Esophagus (tissue), 2 donors: ENCODE data around the gene SELENOI. TPM values are rescaled to one million over a fixed set of nuclear protein-coding genes. Genes with fewer than 3 reads are reported as not detected.
"Not testable (repeated sequence)": the region's sequence is repeated elsewhere in the genome, so short reads cannot be mapped to it uniquely, and the experiment has no call there.

Experiments used
- H3K27ac ChIP-seq, 2 donors: one replicate each; pipeline ENCODE4 v1.5.1; 2013; ENCODE audit warnings: low read depth in 2 of 2, mild to moderate bottlenecking in 2 of 2, inconsistent platforms in 1 of 2, low read length in 1 of 2, moderate library complexity in 1 of 2
- H3K27me3 ChIP-seq, 2 donors: one replicate each; pipeline ENCODE4 v1.6.1; 2013; ENCODE audit warnings: low read length in 2 of 2, control low read depth in 1 of 2, mild to moderate bottlenecking in 1 of 2; ENCODE audit not compliant: insufficient read depth in 2 of 2, control insufficient read depth in 1 of 2
- H3K36me3 ChIP-seq, 2 donors: one replicate each; pipeline ENCODE4 v1.6.1; 2013; ENCODE audit warnings: low read length in 1 of 2; ENCODE audit not compliant: control insufficient read depth in 2 of 2, insufficient read depth in 2 of 2
- H3K4me1 ChIP-seq, 2 donors: one replicate each; pipeline ENCODE4 v1.6.1; 2013; ENCODE audit warnings: low read length in 1 of 2; ENCODE audit not compliant: control insufficient read depth in 2 of 2, insufficient read depth in 2 of 2
- H3K4me3 ChIP-seq, 2 donors: one replicate each; pipeline ENCODE4 v1.5.1; 2013; ENCODE audit warnings: low read length in 2 of 2, mild to moderate bottlenecking in 2 of 2, low read depth in 1 of 2, moderate library complexity in 1 of 2
- H3K9me3 ChIP-seq, 2 donors: one replicate each; pipeline ENCODE4 v1.6.1; 2013; ENCODE audit warnings: mild to moderate bottlenecking in 2 of 2, low read depth in 1 of 2, low read length in 1 of 2, moderate library complexity in 1 of 2; ENCODE audit not compliant: control insufficient read depth in 2 of 2, insufficient read depth in 1 of 2
- WGBS, 2 donors: extraction: QIAGEN DNeasy Blood & Tissue Kit; methylation state at CpG; one replicate each; pipeline ENCODE4 v1.1.7; 2013; 5-methylcytosine and 5-hydroxymethylcytosine counted together
- polyA plus RNA-seq, 2 donors: library from polyadenylated mRNA; stranded (reverse); fragments of 200-250 nt; gene quantifications; one replicate each; pipeline ENCODE4 v1.2.3, GENCODE V29; 2013
- donor health status: healthy with polysubstance abuse.
- donor health status: Bipolar disorder and iron deficiency.

SELENOI gene
- polyA plus RNA-seq, 2 donors: 3.9 to 6.8 TPM

GRCh38 chr2:26369664-26370063 lies 23.7 kb downstream of the SELENOI start:
- H3K4me1 ChIP-seq, H3K27me3 ChIP-seq, H3K36me3 ChIP-seq, H3K9me3 ChIP-seq, H3K27ac ChIP-seq, H3K4me3 ChIP-seq: not testable (repeated sequence)
- WGBS, 2 donors: 54% methylated on average over 2 of the region's 2 CpGs; no CpG with 5 or more reads in 1 of the 2 donors

GRCh38 chr2:26370909-26371308 lies 25.0 kb downstream of the SELENOI start:
- not testable (repeated sequence) for H3K27me3 ChIP-seq, H3K4me1 ChIP-seq, H3K27ac ChIP-seq, H3K36me3 ChIP-seq, H3K9me3 ChIP-seq, H3K4me3 ChIP-seq
- 94% methylated on average over 15 of the region's 31 CpGs; no CpG with 5 or more reads in 1 of the 2 donors for WGBS, 2 donors

GRCh38 chr2:26376799-26377198 lies 30.9 kb downstream of the SELENOI start:
- Histone ChIP-seq H3K27ac (no peak overlapping the region), H3K27me3 (no peaks in the 10 kb centered on the region), H3K36me3 (peaks cover 2 to 5% of the 10 kb centered on the region in 2 donors), H3K9me3 (no peaks in the 10 kb centered on the region), H3K4me3 (no peak overlapping the region), H3K4me1 (no peaks in the 10 kb centered on the region)
- WGBS, 2 donors: 87 to 90% methylated on average over 1 of the region's 1 CpG

- Histone ChIP-seq H3K9me3 (no peaks in the 10 kb centered on the region), H3K27me3 (no peaks in the 10 kb centered on the region), H3K4me1 (no peaks in the 10 kb centered on the region), H3K4me3 (no peak overlapping the region), H3K36me3 (peaks cover 0 to 5% of the 10 kb centered on the region in 2 donors), H3K27ac (no peak overlapping the region)
- 89 to 95% methylated on average over 2 of the region's 2 CpGs for WGBS, 2 donors
Measured at GRCh38 chr2:26380281-26380680, 34.3 kb downstream of the SELENOI start.

GRCh38 chr2:26382564-26382963 lies 36.6 kb downstream of the SELENOI start:
- Histone ChIP-seq H3K9me3 (no peaks in the 10 kb centered on the region), H3K27me3 (no peaks in the 10 kb centered on the region), H3K4me1 (no peaks in the 10 kb centered on the region), H3K36me3 (peaks cover 0 to 5% of the 10 kb centered on the region in 2 donors), H3K27ac (no peak overlapping the region), H3K4me3 (no peak overlapping the region)
- 89 to 91% methylated on average over 3 of the region's 3 CpGs for WGBS, 2 donors

GRCh38 chr2:26384183-26384582 lies 38.2 kb downstream of the SELENOI start:
- WGBS, 2 donors: 73 to 78% methylated on average over 9 of the region's 9 CpGs
- Histone ChIP-seq H3K27me3 (no peaks in the 10 kb centered on the region), H3K36me3 (peaks cover 0 to 2% of the 10 kb centered on the region in 2 donors), H3K9me3 (no peaks in the 10 kb centered on the region), H3K4me3 (no peak overlapping the region), H3K4me1 (no peaks in the 10 kb centered on the region), H3K27ac (no peak overlapping the region)

DNA sequence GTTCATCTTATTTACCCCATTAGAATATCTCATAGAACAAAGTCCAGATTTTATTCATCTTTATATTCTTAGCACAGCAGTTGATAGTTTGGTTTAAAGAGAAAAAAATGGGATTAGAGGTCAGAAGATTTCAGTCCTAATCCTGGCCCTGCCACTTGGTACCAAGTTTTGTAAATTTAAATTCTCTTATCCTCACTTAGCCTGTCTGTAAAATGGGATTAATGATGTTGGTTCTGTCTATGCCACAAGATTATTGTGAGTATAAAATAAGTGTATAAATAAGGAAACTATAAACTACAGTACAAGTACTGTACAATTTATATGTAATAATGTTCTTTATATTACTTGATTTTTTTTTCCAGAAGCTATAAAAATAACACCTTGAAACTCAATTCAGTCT lies 38.7 kb downstream of the SELENOI start:
- H3K4me1 ChIP-seq: no peaks in the 10 kb centered on the region
- peaks cover 0 to under 1% of the 10 kb centered on the region in 2 donors for H3K36me3 ChIP-seq
- no peaks in the 10 kb centered on the region for H3K9me3 ChIP-seq
- no peak overlapping the region for H3K4me3 ChIP-seq
- H3K27ac ChIP-seq: no peak overlapping the region
- no peaks in the 10 kb centered on the region for H3K27me3 ChIP-seq

GRCh38 chr2:26387189-26387588 lies 41.2 kb downstream of the SELENOI start:
- Histone ChIP-seq H3K27me3 (no peaks in the 10 kb centered on the region), H3K27ac (no peak overlapping the region), H3K9me3 (no peaks in the 10 kb centered on the region), H3K36me3 (peaks cover 2% of the 10 kb centered on the region in 2 donors), H3K4me3 (no peak overlapping the region), H3K4me1 (no peaks in the 10 kb centered on the region)
- 97% methylated on average over 4 of the region's 4 CpGs for WGBS, 2 donors

DNA sequence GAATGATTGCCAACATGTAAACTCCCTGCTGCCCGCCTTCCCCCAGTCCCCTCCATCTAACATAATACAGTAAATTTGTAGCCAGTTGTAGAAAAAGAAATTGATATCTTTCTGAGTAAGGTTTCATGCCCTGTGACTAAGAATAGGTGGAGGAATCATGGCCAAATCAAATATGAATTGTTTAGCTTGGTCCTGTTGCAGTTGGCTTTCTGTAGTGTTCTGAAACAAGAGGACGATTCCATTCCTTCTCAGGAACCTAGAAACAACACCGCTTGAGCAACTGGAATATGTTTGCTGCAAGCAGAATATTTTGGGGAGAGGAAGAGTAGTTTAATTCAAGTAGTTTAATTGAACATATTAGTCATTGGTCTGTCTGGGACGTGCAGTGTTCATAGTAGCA lies 48.8 kb downstream of the SELENOI start:
- Histone ChIP-seq H3K27ac (no peak overlapping the region), H3K36me3 (peaks cover under 1 to 4% of the 10 kb centered on the region in 2 donors), H3K9me3 (no peaks in the 10 kb centered on the region), H3K27me3 (no peaks in the 10 kb centered on the region), H3K4me3 (no peak overlapping the region), H3K4me1 (no peaks in the 10 kb centered on the region)
- 63 to 72% methylated on average over 4 of the region's 4 CpGs for WGBS, 2 donors

- Histone ChIP-seq H3K4me3 (no peak overlapping the region), H3K9me3 (no peaks in the 10 kb centered on the region), H3K27ac (no peak overlapping the region), H3K27me3 (no peaks in the 10 kb centered on the region), H3K36me3 (peaks cover 0 to 4% of the 10 kb centered on the region in 2 donors), H3K4me1 (no peaks in the 10 kb centered on the region)
- WGBS, 2 donors: 69 to 82% methylated on average over 4 of the region's 4 CpGs
Measured at GRCh38 chr2:26395394-26395793, 49.5 kb downstream of the SELENOI start.
